Neural progenitor cell (in vitro differentiated cells): ENCODE data around the gene SLC5A11.

Source experiments
- CTCF ChIP-seq: fragments of 200-600 bp; sonication (generic); IDR thresholded peaks from 2 replicates; pipeline ENCODE4 v1.5.1; 2017; ENCODE audit warnings: antibody characterized with exemption, mild to moderate bottlenecking
- EZH2 ChIP-seq: fragments of 200-600 bp; sonication (generic); IDR thresholded peaks from 2 replicates; pipeline ENCODE4 v1.6.1; 2017; ENCODE audit warnings: antibody characterized with exemption, mild to moderate bottlenecking, moderate library complexity
- EZH2phosphoT487 ChIP-seq: fragments of 200-600 bp; sonication (generic); IDR thresholded peaks from 2 replicates; pipeline ENCODE4 v1.6.1; 2017; ENCODE audit warnings: antibody characterized with exemption

DNA sequence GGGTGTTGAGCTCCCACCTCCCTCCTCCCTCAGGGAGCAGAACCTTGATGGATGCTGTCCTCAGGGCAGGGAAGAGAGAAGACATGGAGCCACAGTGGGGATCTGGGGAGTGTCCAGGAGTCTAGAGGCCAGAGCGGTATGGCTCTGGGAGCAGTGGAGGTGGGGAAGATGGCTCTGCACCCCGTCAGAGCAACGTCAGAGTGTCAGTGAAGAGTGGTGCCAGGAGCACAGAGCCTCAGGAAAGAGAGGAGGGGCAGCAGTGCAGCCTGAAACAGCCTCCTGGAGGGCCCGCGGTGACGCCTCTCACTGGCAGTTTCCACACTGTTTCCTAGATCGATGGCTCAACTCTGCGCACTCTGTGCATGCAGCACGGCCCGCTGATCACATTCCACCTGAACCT is 23.2 kb upstream of the SLC5A11 start:
- TF ChIP-seq CTCF (no peak), EZH2 (no peak), EZH2phosphoT487 (no peak)
